GM18858 (cell line): Measurements from ENCODE around the gene HES5.
"Not testable (repeated sequence)": the region's sequence is repeated elsewhere in the genome, so short reads cannot be mapped to it uniquely, and the experiment has no call there.

Experiments
- ATAC-seq: cut with Tn5 transposase; IDR thresholded peaks from one replicate; pipeline ENCODE4 v1.9.1; 2021; ENCODE audit not compliant: unreplicated experiment

The HES5 gene

DNA sequence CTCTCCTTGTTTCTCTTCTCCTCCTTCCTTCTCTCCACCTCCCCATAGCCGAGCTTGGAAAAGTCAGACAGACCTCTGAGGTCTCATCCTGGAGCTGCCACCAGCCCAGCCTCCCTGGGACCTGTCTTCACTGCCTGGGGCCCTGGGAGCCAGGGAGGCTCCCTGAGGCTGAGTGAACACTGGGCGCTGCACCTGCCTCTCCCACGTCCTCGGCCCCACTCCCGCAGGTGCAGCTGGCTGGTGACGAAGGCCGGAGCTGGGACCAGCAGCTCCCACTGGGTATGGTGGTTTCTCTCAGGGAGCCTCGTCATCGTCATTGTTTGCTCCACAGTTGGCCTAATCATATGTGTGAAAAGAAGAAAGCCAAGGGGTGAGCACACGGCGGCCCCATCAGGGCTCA is 31.4 kb upstream of the HES5 start:
- ATAC-seq, result no peak

GRCh38 chr1:2560299-2561073 is 30.4 kb upstream of the HES5 start:
- ATAC-seq, result no peak

GRCh38 chr1:2559509-2560298 is 29.6 kb upstream of the HES5 start:
- ATAC-seq, result no peak

- no peak for ATAC-seq
These were observed 28.8 kb upstream of the HES5 start for GRCh38 chr1:2558861-2559260.

- no peak for ATAC-seq
These were observed 28.4 kb upstream of the HES5 start for GRCh38 chr1:2558420-2558819.

DNA sequence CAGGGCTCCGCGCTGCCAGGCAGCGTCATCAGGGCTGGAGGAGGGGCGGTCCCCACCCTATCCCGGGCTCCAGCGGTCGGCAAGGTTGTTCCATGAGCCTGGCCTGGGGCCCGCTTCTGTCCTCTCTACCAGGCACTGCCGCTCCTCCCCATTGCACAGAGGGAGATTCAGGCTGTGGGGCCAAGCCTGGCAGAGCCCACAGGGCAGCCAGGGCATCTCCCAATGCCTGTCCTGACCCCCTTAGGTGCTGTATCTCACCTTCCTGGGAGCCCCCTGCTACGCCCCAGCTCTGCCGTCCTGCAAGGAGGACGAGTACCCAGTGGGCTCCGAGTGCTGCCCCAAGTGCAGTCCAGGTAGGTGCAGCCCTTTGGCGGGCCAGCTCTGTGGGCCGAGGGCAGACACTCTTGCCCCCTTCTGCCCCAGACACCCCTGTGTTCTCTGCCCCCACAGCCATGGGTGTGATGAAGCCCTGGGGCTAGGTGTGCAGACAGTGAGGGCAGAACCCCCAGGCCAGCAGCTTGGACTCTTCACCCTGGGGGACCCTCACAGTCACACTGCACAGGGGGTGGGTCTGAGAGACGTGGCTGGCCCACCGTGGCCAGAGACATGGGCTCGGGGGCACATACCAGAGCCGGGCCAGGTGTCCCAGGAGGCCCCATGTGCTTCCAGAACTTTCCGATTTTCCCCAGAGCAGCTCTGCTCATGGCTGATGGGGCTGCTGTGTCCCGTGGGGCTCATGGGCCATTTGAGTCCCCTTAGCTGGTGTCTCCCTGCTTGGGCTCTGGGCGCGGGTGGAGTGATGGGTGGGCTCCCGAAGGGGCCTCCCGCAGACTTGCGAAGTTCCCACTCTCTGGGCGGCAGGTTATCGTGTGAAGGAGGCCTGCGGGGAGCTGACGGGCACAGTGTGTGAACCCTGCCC is 27.7 kb upstream of the HES5 start:
- no peak for ATAC-seq

- ATAC-seq, result no peak
These were observed 26.8 kb upstream of the HES5 start for GRCh38 chr1:2556678-2557481.

- no peak for ATAC-seq
These were observed 26.2 kb upstream of the HES5 start, which contains the start of gene TNFRSF14 for GRCh38 chr1:2556277-2556677. Gene TNFRSF14, plus strand, starts transcription at chr1:2556371. Its CDS starts 294 bp downstream, at chr1:2556665.

DNA sequence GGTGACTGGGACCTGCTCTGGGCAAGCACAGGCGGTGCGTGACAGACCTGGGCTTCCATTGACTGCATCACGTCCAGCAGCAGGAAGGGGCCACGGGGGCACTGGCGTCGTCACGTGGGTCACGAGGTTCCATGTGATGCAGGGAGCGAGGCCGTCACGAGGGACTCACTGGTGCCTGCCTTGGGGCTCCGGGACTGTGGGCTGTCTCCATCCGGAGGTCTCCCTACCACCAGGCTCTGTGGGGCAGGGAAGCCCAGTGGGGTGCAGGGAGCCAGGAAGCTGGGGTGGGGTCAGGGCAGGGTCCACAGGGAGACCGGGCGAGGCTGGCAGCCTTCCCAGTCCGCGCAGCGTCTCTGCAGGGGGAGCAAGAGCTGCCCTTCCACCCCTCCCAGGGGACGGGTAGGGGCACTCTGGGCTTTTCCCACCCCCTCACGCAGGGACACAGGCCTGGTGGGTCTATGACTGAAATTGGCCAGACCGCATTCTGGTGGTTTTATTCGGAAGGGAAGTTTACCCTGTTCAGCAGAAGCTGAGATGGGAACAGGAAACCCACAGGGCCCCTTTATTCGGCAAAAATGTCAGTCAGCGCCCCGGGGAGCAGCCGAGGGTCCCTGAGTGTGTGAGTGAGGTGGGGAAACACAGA is 25.7 kb upstream of the HES5 start:
- no peak for ATAC-seq

- ATAC-seq, result no peak
These were observed 24.7 kb upstream of the HES5 start for GRCh38 chr1:2554621-2555387.

DNA sequence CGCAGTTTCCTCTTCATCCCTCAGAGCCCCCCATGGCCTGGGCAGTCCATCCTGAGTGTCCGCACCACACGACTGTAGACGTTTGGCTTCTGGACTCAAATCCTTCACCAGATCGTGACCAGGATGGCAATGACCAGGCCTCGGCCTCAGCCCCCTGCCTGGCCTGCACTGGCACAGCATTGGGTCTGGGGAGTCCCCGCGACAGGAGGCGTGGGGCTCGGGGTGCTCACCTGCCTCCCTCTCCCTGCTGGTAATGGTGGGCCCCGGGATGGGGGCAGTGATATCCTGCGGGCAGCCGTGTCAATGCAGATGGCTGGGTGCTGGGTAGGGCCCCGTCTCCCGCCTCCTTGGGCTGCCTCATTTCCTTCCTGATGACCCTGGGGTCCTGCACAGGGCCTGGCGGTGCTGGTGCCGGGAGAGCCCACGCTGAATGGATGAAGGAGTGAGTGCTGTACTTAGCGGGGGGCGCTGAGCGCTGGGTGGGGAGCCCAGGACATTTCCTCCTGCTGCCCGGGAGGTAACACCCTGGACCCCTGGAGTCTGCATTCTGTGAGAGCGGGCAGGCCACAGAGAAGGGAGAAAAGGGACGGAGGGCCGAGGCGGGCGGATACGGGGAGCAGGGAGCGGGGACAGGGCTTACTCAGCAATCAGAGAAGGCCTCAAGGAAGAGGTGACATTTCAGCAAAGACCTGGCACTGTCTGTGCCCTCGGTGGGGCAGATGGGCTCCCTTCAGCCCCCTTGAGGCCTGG is 24.0 kb upstream of the HES5 start:
- ATAC-seq, result no peak

- ATAC-seq, result not testable (repeated sequence)
These were observed 23.0 kb upstream of the HES5 start for GRCh38 chr1:2553076-2553475.

GRCh38 chr1:2552189-2552588 is 22.1 kb upstream of the HES5 start:
- ATAC-seq, result no peak

GRCh38 chr1:2551544-2551943 is 21.5 kb upstream of the HES5 start:
- ATAC-seq, result not testable (repeated sequence)

DNA sequence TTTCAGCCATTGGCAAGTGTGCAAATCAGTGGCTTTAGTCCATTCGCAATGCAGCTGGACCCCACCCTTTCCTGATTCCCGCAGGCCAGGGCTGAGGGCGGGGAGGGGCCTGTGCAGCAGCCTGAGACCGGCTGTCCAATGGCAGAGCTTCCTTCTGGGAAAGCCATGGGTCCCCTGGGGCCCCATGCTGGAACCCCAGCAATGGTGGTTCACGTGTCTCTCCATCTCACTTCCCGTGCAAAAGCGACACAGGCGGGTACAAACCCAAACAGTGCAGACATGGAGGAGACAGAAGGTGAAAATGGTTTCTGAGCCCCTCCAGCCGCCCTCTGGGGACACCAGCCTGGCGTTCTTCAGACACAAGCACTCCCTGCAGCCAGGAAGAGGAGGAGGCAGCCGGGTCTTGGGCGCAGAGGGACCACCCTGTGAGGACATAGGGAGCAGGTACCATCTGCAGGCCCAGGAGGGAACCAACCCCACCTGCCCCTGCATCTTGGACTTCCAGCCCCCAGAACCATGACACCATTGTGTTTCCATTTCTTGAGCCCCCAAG is 20.3 kb upstream of the HES5 start:
- ATAC-seq, result not testable (repeated sequence)

DNA sequence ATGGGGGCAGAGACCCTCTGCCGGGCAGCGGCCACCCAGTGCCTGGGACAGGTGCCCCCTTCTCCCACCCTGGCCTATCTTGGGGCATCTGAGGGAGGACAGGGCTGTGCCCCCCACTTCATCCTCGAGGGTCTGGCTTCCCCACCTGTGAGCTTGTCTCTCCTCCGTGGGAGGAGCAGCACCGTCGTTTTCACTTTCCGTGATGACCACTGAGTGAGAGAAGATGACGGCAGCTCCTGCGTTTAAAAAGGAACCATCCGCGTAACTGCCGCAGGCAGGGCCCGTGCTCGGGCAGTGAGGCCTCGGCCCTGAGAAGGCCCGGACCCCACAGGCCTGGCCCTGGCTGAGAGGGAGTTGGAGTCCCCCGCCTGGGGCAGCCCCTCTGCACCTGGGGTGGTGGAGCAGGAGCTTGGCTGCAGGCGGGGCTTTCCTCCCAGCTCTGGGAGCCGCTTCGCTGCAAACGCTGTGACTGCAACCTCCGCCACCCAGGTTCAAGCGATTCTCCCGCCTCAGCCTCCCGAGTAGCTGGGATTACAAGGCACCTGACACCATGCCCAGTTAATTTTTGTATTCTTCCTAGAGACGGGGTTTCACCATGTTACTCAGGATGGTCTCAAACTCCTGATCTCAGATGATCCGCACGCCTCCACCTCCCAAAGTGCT is 19.4 kb upstream of the HES5 start:
- ATAC-seq, result not testable (repeated sequence)

GRCh38 chr1:2548068-2548589 is 18.1 kb upstream of the HES5 start:
- peak; percentile 28 for ATAC-seq
